Islet of Langerhans (tissue), 1 donor: ENCODE measurements around the gene ATP13A2.

Experiments
- FAIRE-seq: peaks from one replicate; lab custom pipeline; 2011; peaks lifted over from hg19 to GRCh38; lab: Jason Lieb, UNC

The ATP13A2 gene

GRCh38 chr1:17028662-17029188, 17.0 kb upstream of the ATP13A2 start:
- no peak for FAIRE-seq

GRCh38 chr1:17027900-17028299, 16.2 kb upstream of the ATP13A2 start:
- peak; percentile 82 for FAIRE-seq

- no peak for FAIRE-seq
Observed at GRCh38 chr1:17027403-17027802, 15.7 kb upstream of the ATP13A2 start.

GRCh38 chr1:17024721-17025120, 13.0 kb upstream of the ATP13A2 start:
- FAIRE-seq = no peak

GRCh38 chr1:17023573-17023972, 11.8 kb upstream of the ATP13A2 start:
- no peak for FAIRE-seq

GRCh38 chr1:17023102-17023501, 11.4 kb upstream of the ATP13A2 start:
- no peak for FAIRE-seq

- no peak for FAIRE-seq
Observed at GRCh38 chr1:17021896-17022295, 10.2 kb upstream of the ATP13A2 start.

- no peak for FAIRE-seq
Observed at GRCh38 chr1:17020502-17020901, 8.8 kb upstream of the ATP13A2 start.

- FAIRE-seq = no peak
Observed at GRCh38 chr1:17018849-17019248, 7.1 kb upstream of the ATP13A2 start.

- no peak for FAIRE-seq
Observed at GRCh38 chr1:17017435-17017834, 5.7 kb upstream of the ATP13A2 start.

- FAIRE-seq = peak; percentile 9
Observed at GRCh38 chr1:17016317-17016661, 4.6 kb upstream of the ATP13A2 start.

GRCh38 chr1:17014671-17015567, 3.2 kb upstream of the ATP13A2 start:
- no peak for FAIRE-seq

- FAIRE-seq = no peak
Observed at GRCh38 chr1:17013491-17014320, 2.0 kb upstream of the ATP13A2 start.

GRCh38 chr1:17012775-17013490, 1.2 kb upstream of the ATP13A2 start:
- no peak for FAIRE-seq

GRCh38 chr1:17011092-17011438, 663 bp downstream of the ATP13A2 start:
- FAIRE-seq = no peak

GRCh38 chr1:17009706-17010105, 2.0 kb downstream of the ATP13A2 start:
- no peak for FAIRE-seq

GRCh38 chr1:17008208-17008855, 3.4 kb downstream of the ATP13A2 start:
- no peak for FAIRE-seq

GRCh38 chr1:17007121-17007520, 4.6 kb downstream of the ATP13A2 start:
- FAIRE-seq = no peak

- no peak for FAIRE-seq
Observed at GRCh38 chr1:17005365-17005740, 6.4 kb downstream of the ATP13A2 start.

- FAIRE-seq = no peak
Observed at GRCh38 chr1:17004466-17005364, 7.0 kb downstream of the ATP13A2 start.

- FAIRE-seq = no peak
Observed at GRCh38 chr1:17002524-17002902, 9.2 kb downstream of the ATP13A2 start.
